CD4-positive, alpha-beta T cell treated with Interferon gamma for 1 hour (primary cell): ENCODE measurements around the gene PLCG1.
"Not testable (repeated sequence)": the region's sequence is repeated elsewhere in the genome, so short reads cannot be mapped to it uniquely, and the experiment has no call there.

Source experiments
- DNase-seq: peaks from one replicate; pipeline ENCODE4 v3.0.0-alpha.2; 2020

The PLCG1 gene

GRCh38 chr20:41125530-41126457 lies 11.5 kb upstream of the PLCG1 start:
- no peak for DNase-seq

GRCh38 chr20:41126719-41127118 lies 10.6 kb upstream of the PLCG1 start:
- DNase-seq = no peak

GRCh38 chr20:41128317-41128716 lies 9.0 kb upstream of the PLCG1 start:
- not testable (repeated sequence) for DNase-seq

GRCh38 chr20:41131594-41132387 lies 5.6 kb upstream of the PLCG1 start:
- no peak for DNase-seq

- not testable (repeated sequence) for DNase-seq
Measured at GRCh38 chr20:41132388-41132775, 5.0 kb upstream of the PLCG1 start.

GRCh38 chr20:41133709-41134361 lies 3.5 kb upstream of the PLCG1 start:
- peak; percentile 62 for DNase-seq

- no peak for DNase-seq
Measured at GRCh38 chr20:41134362-41135186, 2.8 kb upstream of the PLCG1 start.

- DNase-seq = peak; percentile 61
Measured at GRCh38 chr20:41135187-41135887, 2.0 kb upstream of the PLCG1 start.

- DNase-seq = no peak
Measured at GRCh38 chr20:41135888-41136679, 1.3 kb upstream of the PLCG1 start.

- peak; percentile 57 for DNase-seq
Measured at GRCh38 chr20:41137614-41138474, 501 bp downstream of the PLCG1 start.

GRCh38 chr20:41138475-41139226 lies 1.3 kb downstream of the PLCG1 start:
- DNase-seq = peak; percentile 26

- no peak for DNase-seq
Measured at GRCh38 chr20:41139227-41140093, 2.1 kb downstream of the PLCG1 start.

GRCh38 chr20:41140226-41141133 lies 3.1 kb downstream of the PLCG1 start:
- DNase-seq = no peak

GRCh38 chr20:41141153-41141815 lies 3.9 kb downstream of the PLCG1 start:
- DNase-seq = no peak

- no peak for DNase-seq
Measured at GRCh38 chr20:41142245-41142644, 4.9 kb downstream of the PLCG1 start.

GRCh38 chr20:41142919-41143318 lies 5.6 kb downstream of the PLCG1 start:
- DNase-seq = peak; percentile 20
